RWPE1 (cell line): Measurements from ENCODE around the gene FAM13C.

ENCODE experiments used
- CTCF ChIA-PET: fragments of 350-600 bp; sonication (Branson Sonifier 250); formaldehyde crosslinking; extraction: SDS; loops from one replicate; lab custom pipeline; 2021; lab: Yijun Ruan, JAX
- POLR2A ChIA-PET: fragments of 400-600 bp; formaldehyde crosslinking; extraction: SDS; loops from one replicate; lab custom pipeline; 2020; ENCODE audit warnings: antibody characterized with exemption; ENCODE audit not compliant: low non-redundant PET; lab: Yijun Ruan, JAX
- DNase-seq: peaks from one replicate; pipeline ENCODE4 v3.0.0; 2012; ENCODE audit warnings: low spot score
- H3K27ac ChIP-seq: fragments of 450-650 bp; 2 replicates; pipeline ENCODE4 v1.5.1; 2017
- TF ChIP-seq, protein P1 (sequence below): fragments of 450-650 bp; conservative IDR thresholded peaks from 2 replicates; pipeline ENCODE4 v1.5.1; 2017; ENCODE audit warnings: low read depth, mild to moderate bottlenecking

FAM13C gene

DNA sequence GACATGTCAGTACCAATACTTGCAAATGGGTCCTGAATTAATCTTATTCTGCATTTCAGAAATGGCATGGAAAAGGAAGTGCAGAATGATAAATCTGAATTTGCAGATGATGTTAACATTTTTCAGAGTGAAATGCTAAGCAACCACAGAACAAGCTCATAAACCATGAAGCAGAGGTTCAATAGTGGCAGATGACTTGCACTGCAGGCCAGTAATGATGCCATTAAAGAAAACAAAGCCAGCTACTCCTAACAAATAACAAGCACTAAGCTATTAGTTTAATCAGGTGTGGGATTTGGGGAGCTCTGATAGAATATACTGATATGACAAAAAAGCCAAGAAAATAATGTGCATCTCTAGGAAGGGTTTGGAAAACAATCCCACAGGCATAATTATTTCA is 85.4 kb downstream of the FAM13C start:
- TF ChIP-seq, protein P1, sequence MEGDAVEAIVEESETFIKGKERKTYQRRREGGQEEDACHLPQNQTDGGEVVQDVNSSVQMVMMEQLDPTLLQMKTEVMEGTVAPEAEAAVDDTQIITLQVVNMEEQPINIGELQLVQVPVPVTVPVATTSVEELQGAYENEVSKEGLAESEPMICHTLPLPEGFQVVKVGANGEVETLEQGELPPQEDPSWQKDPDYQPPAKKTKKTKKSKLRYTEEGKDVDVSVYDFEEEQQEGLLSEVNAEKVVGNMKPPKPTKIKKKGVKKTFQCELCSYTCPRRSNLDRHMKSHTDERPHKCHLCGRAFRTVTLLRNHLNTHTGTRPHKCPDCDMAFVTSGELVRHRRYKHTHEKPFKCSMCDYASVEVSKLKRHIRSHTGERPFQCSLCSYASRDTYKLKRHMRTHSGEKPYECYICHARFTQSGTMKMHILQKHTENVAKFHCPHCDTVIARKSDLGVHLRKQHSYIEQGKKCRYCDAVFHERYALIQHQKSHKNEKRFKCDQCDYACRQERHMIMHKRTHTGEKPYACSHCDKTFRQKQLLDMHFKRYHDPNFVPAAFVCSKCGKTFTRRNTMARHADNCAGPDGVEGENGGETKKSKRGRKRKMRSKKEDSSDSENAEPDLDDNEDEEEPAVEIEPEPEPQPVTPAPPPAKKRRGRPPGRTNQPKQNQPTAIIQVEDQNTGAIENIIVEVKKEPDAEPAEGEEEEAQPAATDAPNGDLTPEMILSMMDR: no peak
- no peak for DNase-seq
- H3K27ac ChIP-seq: no peak overlapping the region
- CTCF ChIA-PET: interaction anchor here (0.6 kb wide), 1 partner anchor 35 kb away, joined by 3 read pairs; no protein-coding TSS in a partner anchor
- POLR2A ChIA-PET: no interaction called here

DNA sequence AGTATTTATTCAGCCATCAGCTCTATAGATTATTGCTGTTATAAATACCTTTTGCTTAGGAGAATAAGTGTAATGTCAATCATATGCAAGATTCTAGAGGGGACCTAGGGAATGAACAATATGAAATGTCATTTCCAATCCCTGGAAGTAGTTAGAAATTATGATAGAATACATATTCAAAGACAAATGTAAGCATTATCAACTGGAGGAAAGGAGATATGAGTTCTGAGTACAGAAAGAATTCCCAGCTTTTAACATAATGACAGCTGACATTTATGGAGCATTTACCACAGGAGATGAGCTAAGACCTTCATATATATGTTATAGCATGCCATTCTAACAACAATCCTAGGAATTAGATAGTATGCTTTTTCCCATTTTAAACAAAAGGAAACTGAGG is 86.2 kb downstream of the FAM13C start:
- TF ChIP-seq, protein P1: no peak
- H3K27ac ChIP-seq: no peak overlapping the region
- ChIA-PET CTCF (interaction anchor here (0.6 kb wide), 1 partner anchor 36 kb away, joined by 3 read pairs; no protein-coding TSS in a partner anchor), POLR2A (no interaction called here)
- no peak for DNase-seq

DNA sequence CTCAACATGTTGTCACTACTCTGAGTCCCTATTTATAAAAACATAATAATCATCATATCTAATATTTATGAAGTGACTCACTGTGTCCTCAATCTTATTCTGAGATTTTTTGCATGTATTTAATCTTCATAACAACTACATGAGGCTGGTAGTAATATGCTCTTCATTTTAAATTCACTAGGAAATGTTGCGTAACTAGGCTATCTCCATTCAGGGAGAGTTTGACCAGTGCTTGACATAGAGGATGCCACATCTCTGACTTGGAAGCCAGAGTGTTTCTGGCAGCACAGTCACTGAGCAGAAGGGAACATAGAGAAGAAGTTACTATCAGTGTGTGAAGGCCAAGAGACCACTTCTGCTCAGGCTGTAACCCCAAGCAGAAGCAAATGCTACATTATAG is 88.9 kb downstream of the FAM13C start:
- no peak overlapping the region for H3K27ac ChIP-seq
- CTCF ChIA-PET: no interaction called here

DNA sequence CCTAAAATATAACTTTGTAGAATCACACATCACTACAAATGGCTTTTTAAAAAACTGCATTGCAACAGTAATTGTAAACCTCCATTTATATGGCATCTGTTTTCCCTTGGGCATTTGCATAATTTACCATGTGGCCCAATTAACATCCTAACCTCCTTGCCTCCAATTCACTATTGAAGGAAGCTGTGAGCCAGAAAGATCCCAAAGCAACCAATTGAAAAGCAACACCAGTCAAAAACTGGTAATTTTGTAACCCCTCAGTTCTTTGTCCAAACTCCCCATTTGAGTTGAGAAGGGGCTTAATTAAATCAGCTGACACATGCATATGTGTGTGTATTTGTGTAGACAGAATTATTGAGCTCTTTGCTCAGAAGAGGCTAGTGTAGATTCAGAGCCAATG is 90.3 kb downstream of the FAM13C start:
- DNase-seq: no peak
- ChIA-PET POLR2A (no interaction called here), CTCF (no interaction called here)
- no peak overlapping the region for H3K27ac ChIP-seq
- TF ChIP-seq, protein P1: no peak

More for the DNA sequence above, 88.9 kb downstream of the FAM13C start:
- DNase-seq: no peak
- POLR2A ChIA-PET: no interaction called here
- TF ChIP-seq, protein P1: no peak

DNA sequence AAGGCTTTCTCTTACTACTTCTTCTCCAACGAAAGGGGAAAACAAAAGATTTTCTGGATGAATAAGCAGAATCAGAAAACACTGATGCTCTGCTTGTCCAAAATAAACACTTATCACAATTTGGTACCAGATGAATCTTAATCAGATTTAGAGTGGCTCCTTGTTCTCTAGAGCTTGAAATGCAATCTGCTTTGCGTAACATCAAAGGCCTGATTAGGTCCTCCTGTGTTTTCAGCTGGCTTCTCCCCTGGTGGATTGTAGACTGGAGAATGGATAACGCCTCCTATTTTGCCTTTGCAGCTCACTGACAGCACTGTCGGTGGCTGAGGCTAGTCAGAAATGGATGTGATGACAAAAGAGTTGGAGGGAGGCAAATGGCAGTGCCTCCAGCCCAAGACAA is 91.2 kb downstream of the FAM13C start:
- no peak overlapping the region for H3K27ac ChIP-seq
- POLR2A ChIA-PET: no interaction called here
- no peak for DNase-seq
- CTCF ChIA-PET: interaction anchor here (0.7 kb wide), 1 partner anchor 117 kb away, joined by 5 read pairs; no protein-coding TSS in a partner anchor
- TF ChIP-seq, protein P1: no peak

DNA sequence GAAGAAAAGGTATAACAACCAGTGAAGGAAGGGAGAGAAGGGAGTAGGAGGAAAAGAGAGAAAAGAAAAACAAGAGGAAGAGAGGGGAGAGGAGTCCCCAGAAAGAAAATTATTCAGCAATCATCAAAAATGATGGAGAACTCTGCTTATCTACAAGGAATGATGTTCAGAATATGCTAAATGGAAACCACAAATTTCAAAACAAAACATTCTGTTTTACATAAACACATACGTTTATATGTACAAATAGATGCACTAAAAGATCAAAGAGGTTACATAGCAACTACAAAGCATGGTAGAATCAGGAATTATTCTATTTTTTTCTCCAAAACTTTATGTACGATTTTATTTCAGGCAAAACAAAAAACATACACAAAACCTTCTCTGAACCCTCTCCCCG is 91.9 kb downstream of the FAM13C start:
- TF ChIP-seq, protein P1: no peak
- no peak for DNase-seq

More for the DNA sequence above, 91.9 kb downstream of the FAM13C start:
- POLR2A ChIA-PET: no interaction called here
- no peak overlapping the region for H3K27ac ChIP-seq
- CTCF ChIA-PET: no interaction called here
